ENCODE results near the gene TSPAN18.

Gene TSPAN18

GRCh38 chr11:44795803-44796535, 69.2 kb downstream of the TSPAN18 start:
- DNase-seq (ENCODE audit: low read depth in 1 of 2, low spot score in 1 of 2), result no peak

- DNase-seq (ENCODE audit: low read depth in 1 of 2, low spot score in 1 of 2), result no peak
These were observed 70.3 kb downstream of the TSPAN18 start for GRCh38 chr11:44797051-44797450.

GRCh38 chr11:44797886-44798606, 71.3 kb downstream of the TSPAN18 start:
- no peak for DNase-seq (ENCODE audit: low read depth in 1 of 2, low spot score in 1 of 2)

DNA sequence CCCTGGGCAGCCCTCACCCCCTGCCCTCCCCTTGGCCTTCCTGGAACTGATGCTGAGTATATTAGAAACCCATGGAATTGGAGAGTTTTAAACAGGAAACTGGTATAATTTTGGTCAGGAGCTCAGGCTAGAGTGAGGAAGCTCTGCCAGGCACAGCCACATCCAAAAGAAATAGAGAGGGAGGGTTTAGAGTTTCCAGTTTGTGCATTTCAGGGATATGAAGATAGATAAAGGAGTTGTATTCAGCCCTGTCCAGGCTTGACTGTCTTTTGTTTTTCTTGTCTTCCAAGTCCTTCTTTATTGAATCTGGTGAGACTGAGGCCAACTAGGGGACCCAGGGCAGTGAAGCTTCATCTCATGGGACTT, 71.8 kb downstream of the TSPAN18 start:
- DNase-seq (ENCODE audit: low read depth in 1 of 2, low spot score in 1 of 2), result no peak

DNA sequence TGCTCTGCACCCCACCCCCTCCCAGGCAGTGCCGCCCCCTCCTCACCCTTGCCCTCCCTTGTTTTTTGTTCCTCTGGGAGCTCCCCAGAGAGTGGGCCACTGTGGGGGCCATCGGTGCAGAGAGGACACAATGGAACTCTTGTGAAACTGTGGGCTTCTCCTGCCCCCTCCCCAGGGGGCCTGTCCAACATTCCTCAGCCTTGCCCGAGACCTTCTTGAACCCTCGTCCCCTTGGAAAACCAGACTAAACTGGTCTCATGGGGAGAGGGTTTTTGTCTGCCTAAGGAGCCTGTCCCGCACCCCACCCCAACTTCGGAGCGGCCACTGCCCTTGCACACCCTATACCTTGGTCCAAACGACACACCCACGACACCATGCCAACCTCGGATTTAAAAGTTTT, 72.2 kb downstream of the TSPAN18 start:
- DNase-seq (ENCODE audit: low read depth in 1 of 2, low spot score in 1 of 2), result no peak

DNA sequence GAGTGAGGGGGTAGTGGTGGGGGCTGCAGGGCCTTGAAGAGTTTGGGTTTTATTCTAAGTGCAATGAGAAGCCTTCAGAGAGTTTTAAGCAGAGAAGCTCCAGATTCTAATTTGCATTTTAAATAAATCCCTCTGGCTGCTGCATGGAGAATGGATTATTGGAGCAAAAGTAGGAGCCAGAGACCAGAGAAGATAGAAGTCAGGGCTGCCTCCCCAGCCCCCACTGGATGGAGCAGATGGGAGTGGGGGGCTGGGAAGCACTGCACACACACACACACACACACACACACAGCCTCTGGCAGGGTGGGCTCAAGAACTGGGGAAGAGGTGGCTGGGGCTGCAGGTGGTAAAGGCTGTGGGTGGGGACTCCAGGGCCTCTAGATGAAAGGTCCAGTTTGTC, 75.6 kb downstream of the TSPAN18 start:
- DNase-seq (ENCODE audit: low read depth in 1 of 2, low spot score in 1 of 2), result no peak

DNA sequence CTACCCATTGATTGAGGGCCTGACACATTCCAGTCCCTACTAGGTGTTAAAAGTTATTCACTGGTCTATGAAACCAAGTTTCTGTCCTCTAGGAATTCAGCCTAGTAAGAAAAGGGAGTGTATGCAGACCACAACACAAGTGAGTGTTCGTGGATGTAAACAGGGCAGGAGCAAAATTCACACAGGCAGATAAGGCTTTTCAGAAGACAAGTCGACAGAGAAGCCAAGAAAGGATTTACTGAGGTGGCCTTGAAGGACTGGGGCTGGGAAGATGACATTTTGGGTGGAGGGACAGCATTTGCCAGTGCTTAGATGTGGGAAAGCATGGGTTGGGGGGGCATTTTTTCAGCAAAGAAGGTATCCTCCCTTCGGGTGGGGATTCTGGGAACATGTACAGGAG, 76.2 kb downstream of the TSPAN18 start:
- DNase-seq (ENCODE audit: low read depth in 1 of 2, low spot score in 1 of 2), result no peak

- DNase-seq (ENCODE audit: low read depth in 1 of 2, low spot score in 1 of 2), result no peak
These were observed 78.0 kb downstream of the TSPAN18 start for GRCh38 chr11:44804449-44805437.

DNA sequence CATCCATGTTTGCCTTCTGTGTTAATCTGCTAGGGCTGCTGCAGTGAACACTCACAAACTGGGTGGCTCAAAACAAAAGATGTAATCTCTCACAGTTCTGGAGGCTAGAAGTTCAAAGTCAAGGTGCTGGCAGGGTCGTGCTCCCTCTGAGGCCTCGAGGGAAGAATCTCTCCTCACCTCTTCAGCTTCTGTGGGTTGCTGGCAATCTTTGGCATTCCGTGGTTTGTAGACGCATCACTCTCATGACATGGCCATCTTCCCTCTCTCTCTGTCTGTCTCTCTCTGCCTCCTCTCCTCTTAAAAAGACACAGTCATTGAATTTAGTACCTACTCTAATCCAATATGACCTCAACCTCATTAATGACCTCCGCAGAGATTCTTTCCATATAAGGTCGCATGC, 78.8 kb downstream of the TSPAN18 start:
- no peak for DNase-seq (ENCODE audit: low read depth in 1 of 2, low spot score in 1 of 2)

GRCh38 chr11:44808053-44808753, 81.4 kb downstream of the TSPAN18 start:
- no peak for DNase-seq (ENCODE audit: low read depth in 1 of 2, low spot score in 1 of 2)

GRCh38 chr11:44809283-44809682, 82.5 kb downstream of the TSPAN18 start:
- no peak for DNase-seq (ENCODE audit: low read depth in 1 of 2, low spot score in 1 of 2)

- DNase-seq (ENCODE audit: low read depth in 1 of 2, low spot score in 1 of 2), result no peak
These were observed 85.2 kb downstream of the TSPAN18 start for GRCh38 chr11:44811841-44812448.

GRCh38 chr11:44812971-44813370, 86.2 kb downstream of the TSPAN18 start:
- no peak for DNase-seq (ENCODE audit: low read depth in 1 of 2, low spot score in 1 of 2)

GRCh38 chr11:44813401-44813800, 86.6 kb downstream of the TSPAN18 start:
- DNase-seq (ENCODE audit: low read depth in 1 of 2, low spot score in 1 of 2), result no peak

- DNase-seq (ENCODE audit: low read depth in 1 of 2, low spot score in 1 of 2), result no peak
These were observed 88.3 kb downstream of the TSPAN18 start for GRCh38 chr11:44814881-44815592.

DNA sequence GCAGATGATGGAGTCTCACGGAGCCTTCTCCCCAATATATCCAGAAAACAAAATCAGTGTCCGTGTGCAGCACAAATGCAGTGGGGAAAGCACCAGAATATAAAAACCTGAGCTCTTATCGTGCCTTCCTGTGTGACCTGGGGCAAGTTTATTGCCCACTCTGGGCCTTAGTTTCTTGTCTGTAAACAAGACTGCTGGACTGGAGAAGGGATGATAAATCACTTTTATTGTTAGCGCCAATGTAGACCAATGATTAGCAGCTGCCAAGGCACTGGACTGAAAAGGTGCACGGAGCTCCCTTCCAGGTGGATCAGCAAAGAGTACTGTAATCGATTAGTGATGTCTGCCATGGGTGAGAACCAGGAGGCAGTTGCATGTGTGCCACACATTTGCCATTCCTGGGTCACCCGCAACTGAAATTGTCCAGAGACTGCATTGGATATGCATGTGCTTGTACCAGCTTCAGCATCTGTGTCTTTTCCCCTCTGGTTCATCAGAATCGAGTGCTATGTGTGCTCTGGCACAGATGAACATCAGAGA, 89.2 kb downstream of the TSPAN18 start:
- no peak for DNase-seq (ENCODE audit: low read depth in 1 of 2, low spot score in 1 of 2)

- no peak for DNase-seq (ENCODE audit: low read depth in 1 of 2, low spot score in 1 of 2)
These were observed 90.0 kb downstream of the TSPAN18 start for GRCh38 chr11:44816761-44817160.

GRCh38 chr11:44817207-44817949, 90.6 kb downstream of the TSPAN18 start:
- DNase-seq (ENCODE audit: low read depth in 1 of 2, low spot score in 1 of 2), result no peak

- DNase-seq (ENCODE audit: low read depth in 1 of 2, low spot score in 1 of 2), result no peak
These were observed 91.3 kb downstream of the TSPAN18 start for GRCh38 chr11:44818110-44818509.
